GM19324 (cell line): ENCODE data around the gene ZKSCAN4.

ENCODE experiments used
- ATAC-seq: cut with Tn5 transposase; IDR thresholded peaks from one replicate; pipeline ENCODE4 v1.9.1; 2021; ENCODE audit warnings: mild to moderate bottlenecking, moderate library complexity; ENCODE audit not compliant: unreplicated experiment, low FRiP score

The ZKSCAN4 gene

DNA sequence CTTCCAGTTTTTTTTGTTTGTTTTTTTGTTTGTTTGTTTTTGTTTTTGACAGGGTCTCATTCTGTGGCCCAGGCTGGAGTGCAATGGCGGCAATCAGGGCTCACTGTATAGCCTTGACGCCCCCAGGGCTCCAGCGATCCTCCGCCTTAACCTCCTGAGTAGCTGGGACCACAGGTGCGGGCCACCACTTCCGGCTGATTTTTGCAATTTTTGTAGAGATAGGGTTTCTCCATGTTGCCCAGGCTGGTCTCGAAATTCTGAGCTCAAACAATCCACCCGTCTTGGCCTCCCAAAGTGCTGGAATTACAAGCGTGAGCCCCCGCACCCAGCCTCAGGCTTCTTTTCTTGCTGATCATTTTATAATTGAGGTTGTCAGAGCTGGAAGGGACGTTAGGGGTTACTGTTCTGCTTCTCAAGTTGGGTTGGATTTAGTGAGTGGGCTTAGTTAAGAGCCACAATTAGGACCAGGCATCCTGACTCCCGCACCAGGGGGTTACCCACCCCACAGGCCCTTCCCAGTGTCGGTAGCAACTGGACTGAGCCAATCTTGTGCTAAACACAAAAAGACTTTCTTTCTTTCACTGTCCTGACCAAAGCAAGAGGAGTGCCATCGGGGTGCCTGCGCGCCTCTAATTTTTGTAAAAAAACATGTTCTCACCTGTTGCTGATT is 40.1 kb downstream of the ZKSCAN4 start:
- ATAC-seq, result no peak

DNA sequence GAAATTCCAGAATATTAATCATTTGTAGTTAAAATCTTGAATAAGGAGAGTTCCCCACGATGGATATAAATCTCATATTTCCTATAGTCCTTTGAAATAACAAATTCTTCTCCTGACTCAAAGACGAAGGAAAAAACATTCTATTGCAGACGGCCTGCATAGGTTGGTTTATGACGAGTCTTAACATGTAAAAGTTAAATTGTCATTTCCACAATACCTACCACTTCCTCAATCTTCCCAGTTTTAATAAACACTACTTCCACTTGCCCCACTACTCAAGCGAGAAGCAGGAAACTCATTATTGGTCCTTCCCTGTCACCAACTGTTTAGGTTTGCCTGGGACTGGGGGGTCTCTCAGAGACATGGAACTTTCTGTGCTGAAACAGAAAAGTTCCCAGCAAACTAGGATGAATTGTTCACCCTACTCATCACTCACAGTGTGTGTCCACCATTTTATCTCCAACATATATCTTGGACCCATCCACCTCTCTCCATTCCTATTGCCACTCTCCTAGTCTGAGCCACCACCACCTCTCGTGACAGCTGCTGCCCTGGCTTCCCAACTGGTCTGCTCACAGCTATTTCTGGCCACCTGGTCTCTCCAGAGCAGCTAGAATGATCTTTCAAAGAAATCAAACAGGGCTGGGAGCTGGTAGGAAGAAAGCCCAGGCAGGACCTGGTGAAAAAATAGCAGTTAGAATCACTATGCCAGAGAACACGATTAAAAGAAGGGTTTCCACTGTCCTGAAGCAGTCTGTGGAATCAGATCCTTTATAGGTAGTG is 42.1 kb downstream of the ZKSCAN4 start:
- no peak for ATAC-seq

DNA sequence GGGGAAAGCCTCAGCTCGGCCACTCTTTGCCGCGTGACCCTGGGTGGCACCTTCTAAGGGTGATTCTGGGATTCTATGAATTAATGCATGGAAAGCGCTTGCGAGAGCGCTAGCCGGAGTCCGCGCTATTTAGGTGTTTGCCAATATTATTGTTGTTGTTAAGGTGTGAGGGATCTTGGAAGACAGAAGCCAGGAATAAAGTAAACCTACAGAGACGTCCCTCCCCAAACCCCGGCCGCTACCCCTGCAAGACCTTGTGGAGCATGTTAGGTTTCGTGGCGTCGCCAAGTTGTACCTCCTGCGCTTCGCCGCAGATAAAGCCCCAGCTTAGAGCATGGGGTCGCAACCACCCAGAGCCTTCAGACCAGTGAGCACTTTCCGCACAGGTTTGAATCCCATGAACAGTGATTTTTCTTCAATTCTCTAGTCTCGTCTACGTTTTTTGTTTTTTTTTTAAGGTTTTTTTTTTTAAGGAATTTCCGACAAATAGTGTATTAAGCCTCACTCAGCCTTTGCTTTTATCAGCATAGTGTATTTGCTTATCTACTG is 43.9 kb downstream of the ZKSCAN4 start:
- no peak for ATAC-seq

DNA sequence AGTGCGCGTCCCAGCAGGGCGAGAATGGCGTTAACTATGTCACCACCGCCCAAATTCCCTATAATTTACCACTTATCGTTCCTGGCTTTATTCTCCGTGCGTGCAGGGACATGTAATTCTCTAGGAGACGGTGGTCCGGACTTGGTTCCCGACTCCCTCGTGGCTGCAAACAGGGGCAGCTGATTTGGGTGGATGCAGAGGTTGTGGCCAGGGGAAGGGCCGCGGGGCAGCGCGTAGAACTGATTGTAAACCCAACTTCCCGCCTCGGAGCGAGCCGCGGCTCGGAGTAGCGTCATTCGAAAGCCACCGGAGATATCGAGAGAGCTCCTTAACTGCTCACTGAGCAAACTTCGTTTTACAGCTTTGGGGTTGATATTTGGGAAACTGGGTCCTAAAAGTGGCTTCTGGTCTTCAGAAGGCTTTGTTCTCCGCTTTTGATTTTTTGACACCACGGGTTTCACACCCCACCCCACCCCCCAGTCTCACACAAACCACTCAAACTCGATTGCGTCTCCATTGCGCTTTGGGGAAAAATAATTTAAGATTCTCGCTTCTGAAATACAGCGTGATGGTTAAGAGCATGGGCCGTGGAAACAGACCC is 44.5 kb downstream of the ZKSCAN4 start:
- no peak for ATAC-seq

DNA sequence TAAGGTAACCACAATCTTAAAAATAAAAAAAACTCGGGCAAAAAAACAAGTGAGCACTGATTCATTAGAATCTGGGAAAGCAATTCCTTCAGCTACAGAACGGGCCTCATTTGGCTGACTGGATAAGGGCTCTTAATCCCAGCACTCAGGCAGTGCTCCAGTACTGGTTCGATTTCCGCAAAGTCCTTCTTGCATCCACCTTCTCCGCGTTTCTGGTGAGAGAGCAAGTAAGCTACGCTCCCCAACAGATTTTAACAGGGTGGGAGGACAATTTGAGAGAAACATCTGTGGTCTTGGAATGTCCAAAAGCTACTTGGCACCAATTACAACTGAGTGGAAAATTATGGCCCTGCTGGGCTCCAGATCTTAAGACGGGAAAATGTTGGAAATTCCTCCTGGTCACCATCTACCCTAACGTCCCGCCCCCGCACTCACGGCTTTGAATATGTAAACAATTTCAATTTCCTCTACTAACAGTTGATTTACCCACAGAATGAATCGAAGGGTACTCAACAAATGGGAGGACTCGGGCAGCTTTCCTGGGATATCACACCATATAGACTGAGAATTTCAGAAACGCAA is 45.0 kb downstream of the ZKSCAN4 start:
- ATAC-seq, result no peak

DNA sequence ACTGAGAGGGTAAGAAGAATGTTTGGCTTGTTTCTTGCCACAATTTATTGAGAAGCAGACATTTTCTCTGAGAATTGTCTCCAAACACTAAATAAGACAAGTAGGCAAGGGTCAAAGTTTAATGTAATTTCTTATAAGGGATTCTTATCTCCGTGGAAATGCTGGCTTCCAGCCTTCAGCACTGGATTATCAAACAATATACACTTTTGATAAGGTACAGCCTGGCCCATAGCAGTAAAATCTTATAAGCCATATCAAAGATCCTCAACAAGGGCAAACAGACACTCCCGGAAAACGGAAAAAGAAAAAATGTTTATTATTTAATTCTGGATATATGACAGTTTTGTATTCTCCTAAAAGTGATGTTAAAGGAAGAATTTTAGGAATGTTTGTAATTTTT is 45.5 kb downstream of the ZKSCAN4 start:
- no peak for ATAC-seq

DNA sequence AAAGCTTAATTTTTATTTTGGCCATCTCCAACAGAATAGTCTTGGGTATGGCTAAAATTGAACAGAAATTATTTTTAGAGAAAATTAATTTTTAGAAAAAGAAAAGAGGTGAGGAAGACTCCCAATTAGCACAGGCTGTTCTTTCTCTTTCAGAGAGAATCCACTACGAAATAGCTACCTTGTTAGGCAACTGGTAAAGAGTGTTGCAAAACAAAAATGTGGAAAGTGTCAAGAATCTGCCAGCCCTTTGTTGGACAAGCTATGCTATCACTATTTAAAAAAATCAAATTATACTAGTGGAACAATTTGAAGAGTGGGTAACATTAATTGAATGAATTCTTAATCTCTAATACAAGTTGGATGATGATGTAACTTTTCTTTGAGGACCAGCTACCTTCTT is 46.2 kb downstream of the ZKSCAN4 start:
- no peak for ATAC-seq

DNA sequence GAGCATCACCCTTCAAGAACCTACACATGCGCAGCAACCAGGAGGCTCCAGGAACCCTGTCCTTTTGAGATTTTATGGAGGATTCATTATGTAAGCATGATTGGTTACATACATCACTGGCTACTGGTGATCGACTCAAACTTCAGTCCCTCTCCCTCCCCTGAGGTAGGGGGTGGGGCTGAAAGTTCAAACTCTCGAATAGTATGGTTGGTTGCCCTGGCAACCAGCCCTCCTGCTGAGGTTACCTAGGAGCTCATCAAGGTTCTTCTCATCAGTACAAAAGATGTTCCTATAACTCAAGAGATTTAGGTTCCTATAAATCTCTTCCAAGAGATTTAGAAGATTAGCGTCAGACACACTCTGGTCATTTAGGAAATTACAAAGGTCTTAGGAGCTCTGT is 48.9 kb downstream of the ZKSCAN4 start:
- no peak for ATAC-seq

DNA sequence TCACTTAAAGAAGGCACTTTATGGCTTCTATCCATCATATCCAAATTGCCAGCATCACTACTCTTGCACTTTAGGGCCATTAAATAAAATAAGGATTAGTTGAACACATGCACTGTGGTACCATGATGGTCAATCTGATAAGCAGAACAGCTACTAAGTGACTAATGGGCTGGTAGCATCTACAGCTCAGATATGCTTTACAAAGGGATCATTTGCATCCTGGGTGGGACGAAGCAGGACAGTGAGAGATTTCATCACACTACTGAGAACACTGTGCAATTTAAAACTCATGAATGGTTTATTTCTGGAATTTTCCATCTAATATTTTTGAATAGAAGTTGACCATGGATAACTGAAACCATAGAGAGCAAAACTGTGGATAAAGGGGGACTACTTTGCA is 52.0 kb downstream of the ZKSCAN4 start:
- ATAC-seq, result no peak
